ENCODE data around the gene SLC43A2. TPM values are rescaled to one million over a fixed set of nuclear protein-coding genes. Genes with fewer than 3 reads are reported as not detected.

The SLC43A2 gene
- polyA plus RNA-seq, 1 donor from 2014 or later, result 60.1 TPM

GRCh38 chr17:1576500-1576899 lies 52.1 kb downstream of the SLC43A2 start:
- Histone ChIP-seq H3K27me3 (ENCODE audit: insufficient read depth, low read depth, low read length) (no peaks in the 10 kb centered on the region), H3K36me3 (ENCODE audit: insufficient read depth, low read length) (no peaks in the 10 kb centered on the region), H3K9me3 (ENCODE audit: low read length) (no peaks in the 10 kb centered on the region), H3K27ac (ENCODE audit: low read length) (no peak overlapping the region), H3F3A (ENCODE audit: insufficient read depth, low read length, poor library complexity, severe bottlenecking) (no peaks in the 10 kb centered on the region), H4K20me1 (ENCODE audit: insufficient read depth) (no peaks in the 10 kb centered on the region), H3K79me2 (replicated peaks; ENCODE audit: insufficient read depth, low read length) (no peaks in the 10 kb centered on the region), H3K9ac (ENCODE audit: low read length) (no peak overlapping the region), H3K4me3 (ENCODE audit: low read length) (no peak overlapping the region), H3K9me2 (ENCODE audit: insufficient read depth, low read length) (no peaks in the 10 kb centered on the region), H2AFZ (ENCODE audit: low read depth, low read length) (no peak overlapping the region), H3K4me2 (ENCODE audit: low read length) (no peak overlapping the region)
- no peak for TF ChIP-seq TAF1 (IDR thresholded peaks at IDR 0.05; ENCODE audit: low read depth)
- no peak for TF ChIP-seq SMC3 (conservative IDR thresholded peaks at IDR 0.05; ENCODE audit: poor library complexity)
- TF ChIP-seq EZH2 (IDR thresholded peaks at IDR 0.05; ENCODE audit: borderline replicate concordance, insufficient read depth, low read length, poor library complexity, severe bottlenecking), result no peak
- TF ChIP-seq EP300 (conservative IDR thresholded peaks at IDR 0.05; ENCODE audit: poor library complexity, severe bottlenecking), result no peak
- no peak for TF ChIP-seq RAD21 (conservative IDR thresholded peaks at IDR 0.05)
- no peak for TF ChIP-seq MXI1 (conservative IDR thresholded peaks at IDR 0.05; ENCODE audit: poor library complexity, severe bottlenecking)
- TF ChIP-seq CTCF (IDR thresholded peaks at IDR 0.05; ENCODE audit: poor library complexity, severe bottlenecking), result no peak
- TF ChIP-seq POLR2AphosphoS5 (IDR thresholded peaks at IDR 0.05), result no peak
- no peak for TF ChIP-seq REST (IDR thresholded peaks at IDR 0.05; ENCODE audit: borderline replicate concordance)

GRCh38 chr17:1574697-1575471 lies 53.8 kb downstream of the SLC43A2 start:
- H3K79me2 ChIP-seq (replicated peaks; ENCODE audit: insufficient read depth, low read length), result no peaks in the 10 kb centered on the region
- H2AFZ ChIP-seq (ENCODE audit: low read depth, low read length), result no peak overlapping the region
- no peaks in the 10 kb centered on the region for H4K20me1 ChIP-seq (ENCODE audit: insufficient read depth)
- no peaks in the 10 kb centered on the region for H3F3A ChIP-seq (ENCODE audit: insufficient read depth, low read length, poor library complexity, severe bottlenecking)
- H3K4me3 ChIP-seq (ENCODE audit: low read length), result no peak overlapping the region
- no peaks in the 10 kb centered on the region for H3K36me3 ChIP-seq (ENCODE audit: insufficient read depth, low read length)
- no peak overlapping the region for H3K9ac ChIP-seq (ENCODE audit: low read length)
- no peak overlapping the region for H3K27ac ChIP-seq (ENCODE audit: low read length)
- no peaks in the 10 kb centered on the region for H3K9me3 ChIP-seq (ENCODE audit: low read length)
- no peak for TF ChIP-seq SMC3 (conservative IDR thresholded peaks at IDR 0.05; ENCODE audit: poor library complexity)
- no peak for TF ChIP-seq MXI1 (conservative IDR thresholded peaks at IDR 0.05; ENCODE audit: poor library complexity, severe bottlenecking)
- TF ChIP-seq CTCF (IDR thresholded peaks at IDR 0.05; ENCODE audit: poor library complexity, severe bottlenecking), result no peak
- TF ChIP-seq EP300 (conservative IDR thresholded peaks at IDR 0.05; ENCODE audit: poor library complexity, severe bottlenecking), result no peak
- TF ChIP-seq POLR2AphosphoS5 (IDR thresholded peaks at IDR 0.05), result no peak
- no peak for TF ChIP-seq TAF1 (IDR thresholded peaks at IDR 0.05; ENCODE audit: low read depth)
- no peak for TF ChIP-seq RAD21 (conservative IDR thresholded peaks at IDR 0.05)
- no peak for TF ChIP-seq EZH2 (IDR thresholded peaks at IDR 0.05; ENCODE audit: borderline replicate concordance, insufficient read depth, low read length, poor library complexity, severe bottlenecking)
- no peaks in the 10 kb centered on the region for H3K9me2 ChIP-seq (ENCODE audit: insufficient read depth, low read length)
- no peaks in the 10 kb centered on the region for H3K27me3 ChIP-seq (ENCODE audit: insufficient read depth, low read depth, low read length)
- H3K4me2 ChIP-seq (ENCODE audit: low read length), result no peak overlapping the region
